HG03439 (cell line): ENCODE results near the gene SMC1A.

Experiments
- ATAC-seq: cut with Tn5 transposase; IDR thresholded peaks from one replicate; pipeline ENCODE4 v1.9.1; 2021; ENCODE audit warnings: mild to moderate bottlenecking, moderate library complexity; ENCODE audit not compliant: unreplicated experiment

Gene SMC1A

GRCh38 chrX:53347948-53348347 is 74.5 kb downstream of the SMC1A start:
- no peak for ATAC-seq

DNA sequence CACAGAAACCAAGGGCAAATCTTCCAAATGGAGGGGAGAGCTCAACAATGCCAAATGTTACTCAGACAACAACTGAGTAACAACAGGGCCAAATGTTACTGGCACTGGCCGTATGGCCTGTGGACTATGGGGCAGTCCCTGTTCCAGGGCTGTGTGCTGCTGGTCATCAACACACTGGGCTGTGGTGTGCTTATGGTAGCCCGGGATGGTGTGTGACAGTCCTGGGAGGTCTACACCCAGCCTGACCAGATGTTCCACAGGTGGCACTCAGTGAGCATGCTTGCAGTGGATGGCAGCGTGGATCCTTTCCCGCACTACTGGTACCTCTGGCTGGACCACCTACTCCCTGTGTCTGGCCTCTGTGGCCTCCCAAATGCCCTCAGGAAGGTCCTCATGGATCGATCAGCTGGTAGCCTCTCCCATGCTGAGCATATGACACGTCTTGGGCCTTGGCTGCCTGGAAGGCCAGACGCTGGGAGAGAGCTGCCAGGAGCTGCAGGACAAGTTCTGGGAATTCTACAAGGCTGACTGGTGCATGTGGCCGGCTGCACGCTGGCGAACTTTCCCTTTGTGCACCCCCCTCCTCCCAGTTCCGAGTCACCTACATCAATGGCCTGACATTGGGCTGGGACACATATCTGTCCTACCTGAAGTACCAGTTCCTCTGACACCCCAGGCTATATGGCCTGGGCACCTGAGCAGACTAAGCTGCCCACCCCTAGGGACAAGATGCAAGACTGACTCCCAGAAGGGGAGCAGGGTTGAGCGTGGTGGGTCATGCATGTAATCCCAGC is 81.4 kb downstream of the SMC1A start:
- no peak for ATAC-seq

DNA sequence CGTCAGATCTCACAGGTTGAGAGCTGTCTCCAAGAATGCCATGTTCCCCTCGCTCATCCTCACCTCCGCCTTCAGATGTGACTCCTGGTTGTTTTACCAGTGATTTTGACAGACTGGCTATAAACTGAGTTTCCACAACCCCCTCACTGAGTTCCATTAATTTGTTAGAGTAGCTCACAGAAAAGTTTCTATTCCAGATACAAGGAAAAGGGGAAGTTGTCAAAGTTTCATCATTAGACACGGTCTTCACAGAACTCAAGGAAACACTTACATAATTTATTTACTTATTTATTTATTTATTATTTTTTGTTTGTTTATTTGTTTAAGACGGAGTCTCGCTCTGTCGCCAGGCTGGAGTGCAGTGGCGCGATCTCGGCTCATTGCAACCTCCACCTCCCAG is 85.4 kb downstream of the SMC1A start:
- ATAC-seq, result no peak

GRCh38 chrX:53333853-53334252 is 88.6 kb downstream of the SMC1A start:
- no peak for ATAC-seq

DNA sequence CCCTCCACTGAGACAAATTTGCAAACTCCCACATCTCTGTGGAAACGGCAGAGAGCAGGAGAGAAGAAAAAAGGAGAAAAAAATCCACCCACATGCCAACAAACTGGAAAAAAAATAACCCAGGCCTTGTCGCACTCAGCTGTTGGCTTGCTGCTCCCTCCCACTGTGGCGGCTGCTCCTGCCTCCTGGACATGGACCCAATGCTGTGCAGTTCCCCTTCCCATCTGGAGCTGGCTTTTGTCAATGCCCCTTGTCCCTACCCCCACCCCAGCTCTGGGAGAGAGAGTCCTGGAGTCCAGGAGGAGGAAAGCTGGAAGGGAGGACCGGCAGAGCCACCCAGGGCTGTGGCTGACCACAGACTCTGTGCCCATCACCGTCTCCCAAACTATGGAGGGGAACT is 90.2 kb downstream of the SMC1A start:
- ATAC-seq, result no peak

- no peak for ATAC-seq
These were observed 92.1 kb downstream of the SMC1A start for GRCh38 chrX:53330331-53330730.

GRCh38 chrX:53324803-53325202 is 97.7 kb downstream of the SMC1A start:
- no peak for ATAC-seq
